ENCODE results near the gene TBC1D24.
A peak's percentile ranks its signal among the peaks of the same experiment; 100 is the strongest.
"Not testable (repeated sequence)": the region's sequence is repeated elsewhere in the genome, so short reads cannot be mapped to it uniquely, and the experiment has no call there.

Gene TBC1D24

DNA sequence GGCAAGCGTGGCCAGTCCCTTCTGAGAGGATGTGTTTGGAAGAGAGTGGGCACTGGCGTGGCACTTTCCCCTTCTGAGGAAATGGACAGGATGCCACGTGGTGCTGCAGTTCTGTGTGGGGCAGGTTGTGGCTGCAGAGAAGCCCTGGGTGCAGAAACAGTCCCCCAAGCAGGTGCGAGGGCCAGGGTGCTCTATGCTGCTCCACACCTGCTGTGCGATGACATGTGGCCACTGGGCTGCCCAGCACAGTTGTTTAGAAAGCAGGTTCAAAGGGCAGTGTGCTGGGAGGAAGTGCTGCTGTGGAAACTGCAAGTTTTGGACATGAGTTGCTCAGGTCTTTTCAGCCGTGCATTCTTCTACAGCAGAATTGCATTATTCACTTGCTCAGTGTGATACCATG lies 66.5 kb downstream of the TBC1D24 start:
- not testable (repeated sequence) for H3K27ac ChIP-seq (ENCODE audit: low read depth, low read length); H3K14ac ChIP-seq (ENCODE audit: low read length); H3K27me3 ChIP-seq (ENCODE audit: insufficient read depth, low read length); H2BK12ac ChIP-seq (ENCODE audit: low read length); H3K4me2 ChIP-seq (ENCODE audit: low read length); H4K91ac ChIP-seq (ENCODE audit: low read depth, low read length); H3K9me3 ChIP-seq (ENCODE audit: insufficient read depth, low read depth, low read length); H3K23ac ChIP-seq (ENCODE audit: low read length); H2AK5ac ChIP-seq (ENCODE audit: low read length); H2AFZ ChIP-seq (ENCODE audit: insufficient read depth, low read length, poor library complexity); H3K4me3 ChIP-seq (ENCODE audit: low read depth, low read length); H4K8ac ChIP-seq (ENCODE audit: low read depth, low read length); H3K4me1 ChIP-seq (ENCODE audit: control insufficient read depth in 1 of 2, insufficient read depth in 2 of 2, low read length in 2 of 2); H4K12ac ChIP-seq (ENCODE audit: low read depth, low read length); H3K18ac ChIP-seq (ENCODE audit: low read length); H2BK5ac ChIP-seq (ENCODE audit: low read depth, low read length, poor library complexity); H2BK120ac ChIP-seq (ENCODE audit: insufficient read depth, low read length, poor library complexity); H3K9ac ChIP-seq (ENCODE audit: low read length); H3K79me1 ChIP-seq (ENCODE audit: low read length)
- peaks cover 18% of the 10 kb centered on the region for H3K79me2 ChIP-seq (ENCODE audit: control insufficient read depth, insufficient read depth, low read length, poor library complexity)
- H3K36me3 ChIP-seq (ENCODE audit: control insufficient read depth in 1 of 2, insufficient read depth in 2 of 2, low read length in 2 of 2) = peaks cover 6 to 14% of the 10 kb centered on the region in 2 experiments
- WGBS (ENCODE audit: extremely low coverage, insufficient coverage, insufficient read length) = no CpG with 5 or more reads among the region's 6 CpGs
- peak overlapping the region; percentile 13 for H3K4ac ChIP-seq (ENCODE audit: low read depth, low read length)
- peak; percentile 9 to 30 for DNase-seq

DNA sequence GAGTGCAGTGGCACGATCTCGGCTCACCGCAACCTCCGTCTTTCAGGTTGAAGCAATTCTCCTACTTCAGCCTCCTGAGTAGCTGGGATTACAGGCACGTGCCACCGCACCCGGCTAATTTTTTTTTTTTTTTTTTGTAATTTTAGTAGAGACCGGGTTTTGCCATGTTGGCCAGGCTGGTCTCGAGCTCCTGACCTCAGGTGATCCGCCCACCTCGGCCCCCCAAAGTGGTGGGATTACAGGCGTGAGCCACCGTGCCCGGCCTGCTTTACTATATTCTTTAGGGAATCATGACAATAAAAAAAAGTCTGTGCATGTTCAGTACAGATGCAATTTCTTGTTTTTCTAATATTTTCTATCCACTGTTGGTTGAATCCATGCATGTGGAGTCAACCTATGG lies 68.8 kb downstream of the TBC1D24 start:
- not testable (repeated sequence) for DNase-seq; H4K8ac ChIP-seq (ENCODE audit: low read depth, low read length); H2BK12ac ChIP-seq (ENCODE audit: low read length); H4K91ac ChIP-seq (ENCODE audit: low read depth, low read length); H2BK5ac ChIP-seq (ENCODE audit: low read depth, low read length, poor library complexity); H2AFZ ChIP-seq (ENCODE audit: insufficient read depth, low read length, poor library complexity); H3K18ac ChIP-seq (ENCODE audit: low read length); H3K4me1 ChIP-seq (ENCODE audit: control insufficient read depth in 1 of 2, insufficient read depth in 2 of 2, low read length in 2 of 2); H3K23ac ChIP-seq (ENCODE audit: low read length); H3K27ac ChIP-seq (ENCODE audit: low read depth, low read length); H3K4ac ChIP-seq (ENCODE audit: low read depth, low read length); H2BK120ac ChIP-seq (ENCODE audit: insufficient read depth, low read length, poor library complexity); H2AK5ac ChIP-seq (ENCODE audit: low read length); H3K27me3 ChIP-seq (ENCODE audit: insufficient read depth, low read length); H3K9me3 ChIP-seq (ENCODE audit: insufficient read depth, low read depth, low read length); H4K12ac ChIP-seq (ENCODE audit: low read depth, low read length); H3K4me2 ChIP-seq (ENCODE audit: low read length); H3K14ac ChIP-seq (ENCODE audit: low read length); H3K79me1 ChIP-seq (ENCODE audit: low read length); H3K4me3 ChIP-seq (ENCODE audit: low read depth, low read length); H3K9ac ChIP-seq (ENCODE audit: low read length)
- Histone ChIP-seq H3K79me2 (ENCODE audit: control insufficient read depth, insufficient read depth, low read length, poor library complexity) (peaks cover 18% of the 10 kb centered on the region), H3K36me3 (ENCODE audit: control insufficient read depth in 1 of 2, insufficient read depth in 2 of 2, low read length in 2 of 2) (peaks cover 6 to 15% of the 10 kb centered on the region in 2 experiments)
- no CpG with 5 or more reads among the region's 14 CpGs for WGBS (ENCODE audit: extremely low coverage, insufficient coverage, insufficient read length)

DNA sequence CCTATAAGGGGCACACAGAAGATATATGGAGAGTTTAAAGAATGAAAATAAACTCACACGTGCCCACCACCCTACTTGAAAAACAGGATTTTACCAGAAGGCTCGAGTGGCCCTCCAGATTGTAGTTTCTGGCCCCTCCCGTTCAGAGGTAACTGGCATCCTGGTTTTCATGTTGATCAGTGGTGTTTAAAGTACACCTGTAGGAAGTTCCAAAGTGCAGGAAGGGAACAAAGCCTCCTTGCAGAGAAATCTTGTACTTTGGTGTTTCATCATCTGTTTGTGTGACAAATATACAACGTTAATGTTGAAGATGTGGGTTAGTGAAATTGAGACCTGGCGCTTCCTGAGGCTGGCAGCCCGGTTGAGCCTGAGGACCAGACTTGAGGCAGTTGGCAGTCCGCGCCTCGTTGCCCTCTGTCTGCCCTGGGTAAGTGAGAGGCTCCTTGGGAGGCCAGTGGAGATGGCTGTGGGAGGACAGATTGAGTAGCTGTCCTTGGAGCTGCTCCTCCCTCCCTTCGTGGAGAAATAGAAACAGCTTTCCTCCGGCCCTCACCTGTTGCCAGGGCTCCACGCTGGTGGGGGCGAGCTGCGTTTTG lies 75.5 kb downstream of the TBC1D24 start:
- DNase-seq; H3K4ac ChIP-seq (ENCODE audit: low read depth, low read length); H2BK5ac ChIP-seq (ENCODE audit: low read depth, low read length, poor library complexity); H3K79me2 ChIP-seq (ENCODE audit: control insufficient read depth, insufficient read depth, low read length, poor library complexity); H4K91ac ChIP-seq (ENCODE audit: low read depth, low read length); H3K23ac ChIP-seq (ENCODE audit: low read length); H2BK12ac ChIP-seq (ENCODE audit: low read length); H3K18ac ChIP-seq (ENCODE audit: low read length); H3K14ac ChIP-seq (ENCODE audit: low read length); H2AFZ ChIP-seq (ENCODE audit: insufficient read depth, low read length, poor library complexity); H2AK5ac ChIP-seq (ENCODE audit: low read length); H3K4me2 ChIP-seq (ENCODE audit: low read length); H3K79me1 ChIP-seq (ENCODE audit: low read length); H3K27ac ChIP-seq (ENCODE audit: low read depth, low read length); H4K12ac ChIP-seq (ENCODE audit: low read depth, low read length); H3K9me3 ChIP-seq (ENCODE audit: insufficient read depth, low read depth, low read length); H3K4me1 ChIP-seq (ENCODE audit: control insufficient read depth in 1 of 2, insufficient read depth in 2 of 2, low read length in 2 of 2); H3K4me3 ChIP-seq (ENCODE audit: low read depth, low read length); H3K27me3 ChIP-seq (ENCODE audit: insufficient read depth, low read length); H3K36me3 ChIP-seq (ENCODE audit: control insufficient read depth in 1 of 2, insufficient read depth in 2 of 2, low read length in 2 of 2); H4K8ac ChIP-seq (ENCODE audit: low read depth, low read length); H3K9ac ChIP-seq (ENCODE audit: low read length); H2BK120ac ChIP-seq (ENCODE audit: insufficient read depth, low read length, poor library complexity): not testable (repeated sequence)
- WGBS (ENCODE audit: extremely low coverage, insufficient coverage, insufficient read length) = no CpG with 5 or more reads among the region's 14 CpGs

DNA sequence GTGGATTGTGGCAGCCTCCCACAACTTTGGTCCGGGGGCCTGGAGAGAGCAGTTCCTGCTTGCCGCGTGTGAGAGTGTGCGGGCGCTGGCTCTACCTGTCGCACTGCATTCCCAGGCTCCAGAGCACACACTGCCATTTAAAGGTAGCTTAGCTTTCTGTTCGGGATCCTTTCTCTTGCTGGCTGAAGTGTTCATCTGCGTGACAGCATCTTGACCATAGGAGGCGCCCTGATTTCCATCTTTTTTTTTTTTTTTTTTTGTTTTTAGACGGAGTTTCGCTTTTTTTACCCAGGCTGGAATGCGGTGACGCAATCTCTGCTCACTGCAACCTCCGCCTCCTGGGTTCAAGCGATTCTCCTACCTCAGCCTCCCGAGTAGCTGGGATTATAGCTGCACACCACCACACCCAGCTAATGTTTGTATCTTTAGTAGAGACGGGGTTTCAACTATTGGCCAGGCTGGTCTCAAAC lies 76.5 kb downstream of the TBC1D24 start:
- Histone ChIP-seq H3K14ac (ENCODE audit: low read length) (peak overlapping the region; percentile 15), H4K8ac (ENCODE audit: low read depth, low read length) (peak overlapping the region; percentile 69), H2AK5ac (ENCODE audit: low read length) (peak overlapping the region; percentile 14), H3K27ac (ENCODE audit: low read depth, low read length) (peak overlapping the region; percentile 89), H4K91ac (ENCODE audit: low read depth, low read length) (peak overlapping the region; percentile 51), H3K4ac (ENCODE audit: low read depth, low read length) (peak overlapping the region; percentile 33), H2BK120ac (ENCODE audit: insufficient read depth, low read length, poor library complexity) (peak overlapping the region; percentile 79), H2BK5ac (ENCODE audit: low read depth, low read length, poor library complexity) (peak overlapping the region; percentile 27)
- not testable (repeated sequence) for H3K4me3 ChIP-seq (ENCODE audit: low read depth, low read length); H3K27me3 ChIP-seq (ENCODE audit: insufficient read depth, low read length); H3K18ac ChIP-seq (ENCODE audit: low read length); H3K23ac ChIP-seq (ENCODE audit: low read length); H3K4me1 ChIP-seq (ENCODE audit: control insufficient read depth in 1 of 2, insufficient read depth in 2 of 2, low read length in 2 of 2); H2BK12ac ChIP-seq (ENCODE audit: low read length); H3K9ac ChIP-seq (ENCODE audit: low read length); H3K79me1 ChIP-seq (ENCODE audit: low read length); H3K9me3 ChIP-seq (ENCODE audit: insufficient read depth, low read depth, low read length); H3K79me2 ChIP-seq (ENCODE audit: control insufficient read depth, insufficient read depth, low read length, poor library complexity); H2AFZ ChIP-seq (ENCODE audit: insufficient read depth, low read length, poor library complexity); H3K36me3 ChIP-seq (ENCODE audit: control insufficient read depth in 1 of 2, insufficient read depth in 2 of 2, low read length in 2 of 2); H4K12ac ChIP-seq (ENCODE audit: low read depth, low read length); H3K4me2 ChIP-seq (ENCODE audit: low read length)
- peak; percentile 80 to 88 for DNase-seq
- no CpG with 5 or more reads among the region's 17 CpGs for WGBS (ENCODE audit: extremely low coverage, insufficient coverage, insufficient read length)

All from trophoblast cell (in vitro differentiated cells and primary cell).